Ramos (cell line): ENCODE data around the gene PSMG4.

Experiments used
- in situ Hi-C: fragments of 300-500 bp; cut with MboI; formaldehyde crosslinking; loops from one replicate; pipeline ENCODE4 v1.14.3; 2022; ENCODE audit warnings: low sequenced_read_pairs; ENCODE audit not compliant: unreplicated experiment

The PSMG4 gene

GRCh38 chr6:3269281-3269975, 10.7 kb downstream of the PSMG4 start:
- in situ Hi-C loops = no loop called here

- in situ Hi-C loops = no loop called here
These were observed 11.5 kb downstream of the PSMG4 start for GRCh38 chr6:3270258-3270657.

- in situ Hi-C loops = no loop called here
These were observed 13.0 kb downstream of the PSMG4 start for GRCh38 chr6:3271756-3272155.

- in situ Hi-C loops = no loop called here
These were observed 14.3 kb downstream of the PSMG4 start for GRCh38 chr6:3272911-3273547.

GRCh38 chr6:3273707-3274521, 15.2 kb downstream of the PSMG4 start:
- in situ Hi-C loops = no loop called here

- in situ Hi-C loops = loop anchor here (25.0 kb wide), 1 partner anchor 711 kb away; no protein-coding TSS in a partner anchor
These were observed 17.7 kb downstream of the PSMG4 start for GRCh38 chr6:3276174-3277167.

- in situ Hi-C loops = loop anchor here (25.0 kb wide), 1 partner anchor 710 kb away; no protein-coding TSS in a partner anchor
These were observed 18.5 kb downstream of the PSMG4 start for GRCh38 chr6:3277251-3277650.

- in situ Hi-C loops = loop anchor here (25.0 kb wide), 1 partner anchor 709 kb away; no protein-coding TSS in a partner anchor
These were observed 19.2 kb downstream of the PSMG4 start for GRCh38 chr6:3277851-3278416.

GRCh38 chr6:3278691-3279090, 19.9 kb downstream of the PSMG4 start:
- in situ Hi-C loops = loop anchor here (25.0 kb wide), 1 partner anchor 709 kb away; no protein-coding TSS in a partner anchor

- in situ Hi-C loops = loop anchor here (25.0 kb wide), 1 partner anchor 707 kb away; no protein-coding TSS in a partner anchor
These were observed 21.3 kb downstream of the PSMG4 start for GRCh38 chr6:3280091-3280490.

- in situ Hi-C loops = loop anchor here (25.0 kb wide), 1 partner anchor 706 kb away; no protein-coding TSS in a partner anchor
These were observed 22.2 kb downstream of the PSMG4 start for GRCh38 chr6:3280866-3281465.

GRCh38 chr6:3281631-3282475, 23.1 kb downstream of the PSMG4 start:
- in situ Hi-C loops = loop anchor here (25.0 kb wide), 1 partner anchor 705 kb away; no protein-coding TSS in a partner anchor

- in situ Hi-C loops = loop anchor here (25.0 kb wide), 1 partner anchor 705 kb away; no protein-coding TSS in a partner anchor
These were observed 23.9 kb downstream of the PSMG4 start for GRCh38 chr6:3282476-3283236.

GRCh38 chr6:3283241-3283640, 24.5 kb downstream of the PSMG4 start:
- in situ Hi-C loops = loop anchor here (25.0 kb wide), 1 partner anchor 704 kb away; no protein-coding TSS in a partner anchor

- in situ Hi-C loops = loop anchor here (25.0 kb wide), 1 partner anchor 703 kb away; no protein-coding TSS in a partner anchor
These were observed 25.1 kb downstream of the PSMG4 start for GRCh38 chr6:3283641-3284435.

GRCh38 chr6:3284436-3284876, 25.7 kb downstream of the PSMG4 start:
- in situ Hi-C loops = loop anchor here (25.0 kb wide), 1 partner anchor 703 kb away; no protein-coding TSS in a partner anchor
